ENCODE measurements around the gene ARAP2. TPM values are rescaled to one million over a fixed set of nuclear protein-coding genes. Genes with fewer than 3 reads are reported as not detected.
A peak's percentile ranks its signal among the peaks of the same experiment; 100 is the strongest.

ARAP2 gene
- total RNA-seq, 1 donor from 2014 or later, result 40.1 TPM

- Mint-ChIP-seq H3K36me3 (ENCODE audit: low read depth) (peaks cover 54% of the 10 kb centered on the region), H3K9me3 (no peaks in the 10 kb centered on the region), H3K4me1 (ENCODE audit: low read depth) (peaks cover 64% of the 10 kb centered on the region), H3K27me3 (ENCODE audit: insufficient read depth) (no peaks in the 10 kb centered on the region), H3K27ac (peak overlapping the region; percentile 70), H3K4me3 (peak overlapping the region; percentile 56)
- intact Hi-C loops (cut with micrococcal nuclease), result loop anchor here (1.0 kb wide), 2 partner anchors 77 to 114 kb away; no protein-coding TSS in a partner anchor
- peak; percentile 10 for DNase-seq (ENCODE audit: low spot score)
These were observed 35.3 kb downstream of the ARAP2 start for GRCh38 chr4:36208893-36209473.

GRCh38 chr4:36207831-36208520 lies 36.3 kb downstream of the ARAP2 start:
- DNase-seq (ENCODE audit: low spot score), result no peak
- Mint-ChIP-seq H3K4me1 (ENCODE audit: low read depth) (peaks cover 62% of the 10 kb centered on the region), H3K4me3 (no peak overlapping the region)

GRCh38 chr4:36207367-36207766 lies 36.9 kb downstream of the ARAP2 start:
- no peaks in the 10 kb centered on the region for H3K9me3 Mint-ChIP-seq
- no peak overlapping the region for H3K27ac Mint-ChIP-seq
- peaks cover 54% of the 10 kb centered on the region for H3K36me3 Mint-ChIP-seq (ENCODE audit: low read depth)
- intact Hi-C loops (cut with micrococcal nuclease), result no loop called here
- no peaks in the 10 kb centered on the region for H3K27me3 Mint-ChIP-seq (ENCODE audit: insufficient read depth)
- no peak overlapping the region for H3K4me3 Mint-ChIP-seq
- no peak for DNase-seq (ENCODE audit: low spot score)
- peaks cover 62% of the 10 kb centered on the region for H3K4me1 Mint-ChIP-seq (ENCODE audit: low read depth)

More at GRCh38 chr4:36207831-36208520, 36.3 kb downstream of the ARAP2 start:
- H3K27ac Mint-ChIP-seq, result no peak overlapping the region
- no peaks in the 10 kb centered on the region for H3K9me3 Mint-ChIP-seq
- H3K27me3 Mint-ChIP-seq (ENCODE audit: insufficient read depth), result no peaks in the 10 kb centered on the region
- H3K36me3 Mint-ChIP-seq (ENCODE audit: low read depth), result peaks cover 55% of the 10 kb centered on the region
- intact Hi-C loops (cut with micrococcal nuclease), result no loop called here

- H3K27me3 Mint-ChIP-seq (ENCODE audit: insufficient read depth), result no peaks in the 10 kb centered on the region
- no peaks in the 10 kb centered on the region for H3K9me3 Mint-ChIP-seq
- no peak for DNase-seq (ENCODE audit: low spot score)
- H3K4me1 Mint-ChIP-seq (ENCODE audit: low read depth), result peaks cover 57% of the 10 kb centered on the region
- no peak overlapping the region for H3K27ac Mint-ChIP-seq
- intact Hi-C loops (cut with micrococcal nuclease), result no loop called here
- no peak overlapping the region for H3K4me3 Mint-ChIP-seq
- peaks cover 51% of the 10 kb centered on the region for H3K36me3 Mint-ChIP-seq (ENCODE audit: low read depth)
These were observed 37.6 kb downstream of the ARAP2 start for GRCh38 chr4:36206603-36207311.

- Mint-ChIP-seq H3K9me3 (no peaks in the 10 kb centered on the region), H3K27ac (no peak overlapping the region), H3K4me3 (no peak overlapping the region), H3K36me3 (ENCODE audit: low read depth) (peaks cover 48% of the 10 kb centered on the region), H3K4me1 (ENCODE audit: low read depth) (peaks cover 53% of the 10 kb centered on the region), H3K27me3 (ENCODE audit: insufficient read depth) (no peaks in the 10 kb centered on the region)
- intact Hi-C loops (cut with micrococcal nuclease), result no loop called here
- DNase-seq (ENCODE audit: low spot score), result no peak
These were observed 38.3 kb downstream of the ARAP2 start for GRCh38 chr4:36206012-36206411.

GRCh38 chr4:36198861-36199260 lies 45.5 kb downstream of the ARAP2 start:
- Mint-ChIP-seq H3K27me3 (ENCODE audit: insufficient read depth) (no peaks in the 10 kb centered on the region), H3K4me1 (ENCODE audit: low read depth) (peaks cover 25% of the 10 kb centered on the region), H3K4me3 (no peak overlapping the region), H3K36me3 (ENCODE audit: low read depth) (peaks cover 28% of the 10 kb centered on the region), H3K9me3 (no peaks in the 10 kb centered on the region), H3K27ac (no peak overlapping the region)
- intact Hi-C loops (cut with micrococcal nuclease), result no loop called here
- DNase-seq (ENCODE audit: low spot score), result no peak

GRCh38 chr4:36198068-36198808 lies 46.1 kb downstream of the ARAP2 start:
- no peaks in the 10 kb centered on the region for H3K9me3 Mint-ChIP-seq
- no peak overlapping the region for H3K4me3 Mint-ChIP-seq
- DNase-seq (ENCODE audit: low spot score), result no peak
- intact Hi-C loops (cut with micrococcal nuclease), result no loop called here
- H3K4me1 Mint-ChIP-seq (ENCODE audit: low read depth), result peaks cover 20% of the 10 kb centered on the region
- peaks cover 23% of the 10 kb centered on the region for H3K36me3 Mint-ChIP-seq (ENCODE audit: low read depth)
- H3K27ac Mint-ChIP-seq, result no peak overlapping the region
- no peaks in the 10 kb centered on the region for H3K27me3 Mint-ChIP-seq (ENCODE audit: insufficient read depth)

GRCh38 chr4:36197501-36197900 lies 46.8 kb downstream of the ARAP2 start:
- Mint-ChIP-seq H3K27ac (no peak overlapping the region), H3K9me3 (no peaks in the 10 kb centered on the region), H3K4me1 (ENCODE audit: low read depth) (peaks cover 24% of the 10 kb centered on the region), H3K4me3 (no peak overlapping the region), H3K27me3 (ENCODE audit: insufficient read depth) (no peaks in the 10 kb centered on the region), H3K36me3 (ENCODE audit: low read depth) (peaks cover 26% of the 10 kb centered on the region)
- no peak for DNase-seq (ENCODE audit: low spot score)
- intact Hi-C loops (cut with micrococcal nuclease), result no loop called here

GRCh38 chr4:36196145-36196913 lies 48.0 kb downstream of the ARAP2 start:
- H3K4me3 Mint-ChIP-seq, result no peak overlapping the region
- H3K4me1 Mint-ChIP-seq (ENCODE audit: low read depth), result peaks cover 31% of the 10 kb centered on the region
- H3K27ac Mint-ChIP-seq, result no peak overlapping the region
- peaks cover 31% of the 10 kb centered on the region for H3K36me3 Mint-ChIP-seq (ENCODE audit: low read depth)
- no peaks in the 10 kb centered on the region for H3K9me3 Mint-ChIP-seq
- no peaks in the 10 kb centered on the region for H3K27me3 Mint-ChIP-seq (ENCODE audit: insufficient read depth)
- no peak for DNase-seq (ENCODE audit: low spot score)
- intact Hi-C loops (cut with micrococcal nuclease), result no loop called here

GRCh38 chr4:36192922-36193321 lies 51.4 kb downstream of the ARAP2 start:
- Mint-ChIP-seq H3K4me3 (no peak overlapping the region), H3K4me1 (ENCODE audit: low read depth) (peaks cover 64% of the 10 kb centered on the region), H3K36me3 (ENCODE audit: low read depth) (peaks cover 35% of the 10 kb centered on the region), H3K27me3 (ENCODE audit: insufficient read depth) (no peaks in the 10 kb centered on the region), H3K9me3 (no peaks in the 10 kb centered on the region), H3K27ac (no peak overlapping the region)
- DNase-seq (ENCODE audit: low spot score), result no peak
- intact Hi-C loops (cut with micrococcal nuclease), result no loop called here

- Mint-ChIP-seq H3K36me3 (ENCODE audit: low read depth) (peaks cover 33% of the 10 kb centered on the region), H3K4me1 (ENCODE audit: low read depth) (peaks cover 43% of the 10 kb centered on the region), H3K27ac (peak overlapping the region; percentile 83), H3K9me3 (no peaks in the 10 kb centered on the region), H3K27me3 (ENCODE audit: insufficient read depth) (no peaks in the 10 kb centered on the region), H3K4me3 (peak overlapping the region; percentile 11)
- DNase-seq (ENCODE audit: low spot score), result peak; percentile 24
- intact Hi-C loops (cut with micrococcal nuclease), result loop anchor here (1.0 to 2.0 kb wide), 4 partner anchors 53 to 211 kb away; no protein-coding TSS in a partner anchor
These were observed 54.6 kb downstream of the ARAP2 start for GRCh38 chr4:36189511-36190226.

Measured in activated T-helper 1 cell treated with anti-CD3 and anti-CD28 coated beads, Interleukin-12 subunit alpha, Interleukin-12 subunit beta, Interleukin-2, Interleukin-4 antibody, amounts not matched to agents 30 ng/mL and 10 ng/mL and 1 ng/mL, durations not matched to agents 14 hours and 24 hours and 36 hours (primary cell).